GM23338 (cell line): ENCODE data around the gene KRTAP9-9. TPM values are rescaled to one million over a fixed set of nuclear protein-coding genes. Genes with fewer than 3 reads are reported as not detected.
"Not testable (repeated sequence)": the region's sequence is repeated elsewhere in the genome, so short reads cannot be mapped to it uniquely, and the experiment has no call there.

Experiments
- ATAC-seq: fragments of 200-7000 bp; cut with Tn5 transposase; 3 replicates; pipeline ENCODE4 v1.9.1; 2020
- DNase-seq: peaks from one replicate; pipeline ENCODE4 v3.0.0-alpha.2; 2015; ENCODE audit warnings: low spot score
- H2AFZ ChIP-seq: fragments of 200-600 bp; sonication (generic); 2 replicates; pipeline ENCODE4 v1.8.0; 2016; ENCODE audit warnings: antibody characterized with exemption, mild to moderate bottlenecking, moderate library complexity
- H3F3A ChIP-seq: fragments of 200-600 bp; sonication (generic); replicated peaks from 2 replicates; pipeline ENCODE4 v1.8.0; 2017; ENCODE audit warnings: antibody characterized with exemption, mixed run types, low read depth
- H3K27ac ChIP-seq: fragments of 200-600 bp; sonication (generic); 2 replicates; pipeline ENCODE4 v1.6.1; 2016; ENCODE audit warnings: low read depth
- H3K27me3 ChIP-seq: fragments of 200-600 bp; sonication (generic); 2 replicates; pipeline ENCODE4 v1.8.0; 2016; ENCODE audit warnings: mild to moderate bottlenecking, mixed run types, moderate library complexity; ENCODE audit not compliant: insufficient read depth
- H3K36me3 ChIP-seq: fragments of 200-600 bp; sonication (generic); 2 replicates; pipeline ENCODE4 v1.8.0; 2016; ENCODE audit warnings: mild to moderate bottlenecking; ENCODE audit not compliant: insufficient read depth
- H3K4me1 ChIP-seq: fragments of 200-600 bp; sonication (generic); 2 replicates; pipeline ENCODE4 v1.8.0; 2016; ENCODE audit warnings: mild to moderate bottlenecking, moderate library complexity; ENCODE audit not compliant: insufficient read depth
- H3K4me2 ChIP-seq: fragments of 200-600 bp; sonication (generic); 2 replicates; pipeline ENCODE4 v1.7.1; 2017; ENCODE audit warnings: mixed run types
- H3K4me3 ChIP-seq: fragments of 200-600 bp; sonication (generic); 2 replicates; pipeline ENCODE4 v1.6.1; 2016; ENCODE audit warnings: mixed run types
- H3K79me2 ChIP-seq: fragments of 200-600 bp; sonication (generic); replicated peaks from 2 replicates; pipeline ENCODE4 v1.8.0; 2017; ENCODE audit warnings: mild to moderate bottlenecking; ENCODE audit not compliant: insufficient read depth
- H3K9me2 ChIP-seq: fragments of 200-600 bp; sonication (generic); 2 replicates; pipeline ENCODE4 v1.8.0; 2017; ENCODE audit not compliant: insufficient read depth
- H4K20me1 ChIP-seq: fragments of 200-600 bp; sonication (generic); replicated peaks from 2 replicates; pipeline ENCODE4 v1.8.0; 2017; ENCODE audit warnings: mild to moderate bottlenecking; ENCODE audit not compliant: insufficient read depth
- H3K27ac Mint-ChIP-seq: 2 replicates; pipeline ENCODE4 v1.8.0; 2020; ENCODE audit warnings: inconsistent platforms, mild to moderate bottlenecking, moderate library complexity, mixed read lengths
- H3K27me3 Mint-ChIP-seq: 3 replicates; pipeline ENCODE4 v1.8.0; 2022; ENCODE audit warnings: low read depth, mild to moderate bottlenecking, moderate library complexity, mixed read lengths, inconsistent platforms; ENCODE audit not compliant: insufficient read depth, poor library complexity
- H3K36me3 Mint-ChIP-seq: 3 replicates; pipeline ENCODE4 v1.8.0; 2021; ENCODE audit warnings: low read depth, mild to moderate bottlenecking, inconsistent platforms, moderate library complexity, mixed read lengths
- H3K4me1 Mint-ChIP-seq: 3 replicates; pipeline ENCODE4 v1.8.0; 2020; ENCODE audit warnings: mild to moderate bottlenecking, inconsistent platforms, mixed read lengths
- H3K4me3 Mint-ChIP-seq: 3 replicates; pipeline ENCODE4 v1.8.0; 2021; ENCODE audit warnings: moderate library complexity, mild to moderate bottlenecking, inconsistent platforms, mixed read lengths
- H3K9me3 Mint-ChIP-seq: 3 replicates; pipeline ENCODE4 v1.8.0; 2020; ENCODE audit warnings: moderate library complexity, mild to moderate bottlenecking, inconsistent platforms, mixed read lengths
- CREB1 ChIP-seq: fragments of 250-450 bp; sonication (Bioruptor Pico); IDR thresholded peaks from 2 replicates; pipeline ENCODE4 v1.5.0; 2020; ENCODE audit warnings: low read depth, mild to moderate bottlenecking, moderate library complexity
- EZH2 ChIP-seq: fragments of 200-600 bp; sonication (generic); IDR thresholded peaks from one replicate; pipeline ENCODE4 v1.8.0; 2017; ENCODE audit warnings: antibody characterized with exemption, mild to moderate bottlenecking, low read depth; ENCODE audit not compliant: unreplicated experiment
- EZH2phosphoT487 ChIP-seq: fragments of 200-600 bp; sonication (generic); IDR thresholded peaks from one replicate; pipeline ENCODE4 v1.8.1; 2018; ENCODE audit warnings: antibody characterized with exemption; ENCODE audit not compliant: unreplicated experiment
- NANOG ChIP-seq: IDR thresholded peaks from 2 replicates; pipeline ENCODE4 v1.6.1; 2016; ENCODE audit warnings: antibody characterized with exemption, borderline replicate concordance
- POLR2AphosphoS5 ChIP-seq: IDR thresholded peaks from 2 replicates; pipeline ENCODE4 v1.6.1; 2016; ENCODE audit warnings: antibody characterized with exemption, low read depth
- ZNF331 ChIP-seq: fragments of 250-450 bp; sonication (Bioruptor Pico); IDR thresholded peaks from 2 replicates; pipeline ENCODE4 v1.5.0; 2020; ENCODE audit warnings: low read depth, mild to moderate bottlenecking, moderate library complexity
- long read RNA-seq: library from polyadenylated mRNA; unstranded; transcript quantifications from one replicate; pipeline ENCODE4 v2.0.0, GENCODE V29; 2020; ENCODE audit not compliant: unreplicated experiment
- polyA plus RNA-seq: library from polyadenylated mRNA; unstranded; fragments of >200 nt; fragmentation: Nextera tagmentation; extraction: Ambion mirVana; gene quantifications from 2 replicates; pipeline ENCODE4 v1.2.1, GENCODE V29; 2016
- total RNA-seq: library from RNA; depleted of rRNA; stranded (reverse); fragments of >200 nt; shearing (Covaris generic); gene quantifications from 2 replicates; pipeline ENCODE4 v1.2.3, GENCODE V29; 2014; rRNA removed
- TF ChIP-seq, protein P1 (sequence below): IDR thresholded peaks from 2 replicates; pipeline ENCODE4 v1.6.1; 2016; ENCODE audit warnings: antibody characterized with exemption
- TF ChIP-seq, protein P2 (sequence below), 2 experiments: fragments of 200-600 bp in 1 of 2; sonication (generic) in 1 of 2; conservative IDR thresholded peaks; 2 replicates each; pipeline versions ENCODE4 v1.5.1 to v1.6.1; 2016 to 2017; ENCODE audit warnings: antibody characterized with exemption in 2 of 2, low read depth in 2 of 2, mild to moderate bottlenecking in 2 of 2, moderate library complexity in 1 of 2
- TF ChIP-seq, protein P3 (sequence below): fragments of 250-450 bp; sonication (Bioruptor Pico); IDR thresholded peaks from 2 replicates; pipeline ENCODE4 v1.5.0; 2020; ENCODE audit warnings: mild to moderate bottlenecking, moderate library complexity

Gene KRTAP9-9
- not detected in 2 replicates for total RNA-seq
- not detected in 2 replicates for polyA plus RNA-seq
- long read RNA-seq: 0 reads

DNA sequence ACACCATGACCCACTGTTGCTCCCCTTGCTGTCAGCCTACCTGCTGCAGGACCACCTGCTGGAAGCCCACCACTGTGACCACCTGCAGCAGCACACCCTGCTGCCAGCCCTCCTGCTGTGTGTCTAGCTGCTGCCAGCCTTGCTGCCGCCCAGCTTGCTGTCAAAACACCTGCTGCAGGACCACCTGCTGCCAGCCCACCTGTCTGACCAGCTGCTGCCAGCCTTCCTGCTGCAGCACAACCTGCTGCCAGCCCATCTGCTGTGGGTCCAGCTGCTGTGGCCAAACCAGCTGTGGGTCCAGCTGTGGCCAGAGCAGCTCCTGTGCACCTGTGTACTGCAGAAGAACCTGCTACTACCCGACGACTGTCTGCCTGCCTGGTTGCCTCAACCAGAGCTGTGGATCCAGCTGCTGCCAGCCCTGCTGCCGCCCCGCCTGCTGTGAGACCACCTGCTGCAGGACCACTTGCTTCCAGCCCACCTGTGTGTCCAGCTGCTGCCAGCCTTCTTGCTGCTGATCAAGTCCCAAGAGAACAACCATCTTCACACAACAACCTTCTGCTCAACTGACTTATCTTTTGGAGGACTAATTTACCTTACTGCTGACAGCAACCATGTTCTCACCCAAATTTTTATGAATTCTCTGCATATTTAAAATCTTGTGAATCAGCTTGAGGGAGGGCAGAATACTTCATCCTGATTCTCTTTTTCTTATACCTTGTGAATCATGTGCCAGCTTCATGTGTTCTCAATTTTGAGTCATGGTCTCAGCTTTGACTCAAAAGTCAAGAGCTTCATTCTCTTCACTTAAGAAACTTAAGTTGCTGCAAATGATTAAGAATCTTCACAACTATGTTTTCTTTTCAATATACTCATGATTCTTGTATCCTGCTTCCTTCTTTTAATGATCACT, at the start of gene KRTAP9-9:
KRTAP9-9 (plus strand) TSS at position 4 of the 910 bp plus-strand sequence.
- not testable (repeated sequence) for H3K36me3 ChIP-seq, H3K4me1 ChIP-seq, H3K36me3 Mint-ChIP-seq, H3K27me3 Mint-ChIP-seq, ATAC-seq, H3K9me3 Mint-ChIP-seq, H3K4me3 ChIP-seq, H2AFZ ChIP-seq, H3K9me2 ChIP-seq, H3K27ac Mint-ChIP-seq, H3K4me3 Mint-ChIP-seq, H3F3A ChIP-seq, H3K27ac ChIP-seq, H4K20me1 ChIP-seq, H3K27me3 ChIP-seq, H3K79me2 ChIP-seq, DNase-seq, H3K4me1 Mint-ChIP-seq, H3K4me2 ChIP-seq

DNA sequence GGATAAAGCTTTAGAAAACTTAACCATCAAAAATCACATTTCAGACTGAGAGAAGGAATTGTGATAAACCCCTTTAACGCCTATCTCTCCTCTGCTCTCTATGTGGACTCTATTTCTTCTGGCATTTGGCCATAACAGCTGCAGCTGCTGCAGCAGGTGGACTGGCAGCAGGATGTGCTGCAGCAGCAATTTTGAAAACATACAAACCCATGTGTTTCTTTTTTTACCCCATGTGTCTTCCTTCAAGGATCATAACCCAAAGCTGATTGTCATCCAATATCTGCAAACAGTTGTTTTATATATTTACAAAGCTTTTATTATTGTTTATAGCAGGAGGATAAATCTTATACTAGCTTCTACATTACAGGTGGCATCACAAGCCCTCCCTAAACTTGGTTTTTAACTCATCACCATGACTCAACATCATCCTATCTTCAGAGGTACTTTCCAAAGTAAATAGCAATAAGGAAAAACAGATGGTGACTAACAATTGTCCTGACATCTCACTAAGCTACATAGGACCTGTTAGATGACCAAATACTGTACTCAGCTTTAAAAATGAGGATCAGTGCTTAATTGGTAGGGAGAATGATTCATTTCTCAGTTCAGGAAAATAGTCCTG, 43.2 kb upstream of the KRTAP9-9 start:
- 0 out of 3 replicates have a peak, but pooled peaks cover 4% of the 10 kb centered on the region for H3K36me3 Mint-ChIP-seq
- Histone ChIP-seq H3F3A (no peaks in the 10 kb centered on the region), H3K27ac (no peak overlapping the region), H3K36me3 (peaks cover 4% of the 10 kb centered on the region; the same call in 1 of the 2 replicates), H3K4me3 (no peak overlapping the region), H4K20me1 (no peaks in the 10 kb centered on the region), H3K79me2 (no peaks in the 10 kb centered on the region), H3K4me2 (no peak overlapping the region), H3K4me1 (no peaks in the 10 kb centered on the region), H3K27me3 (no peaks in the 10 kb centered on the region), H2AFZ (no peak overlapping the region), H3K9me2 (no peaks in the 10 kb centered on the region)
- H3K4me1 Mint-ChIP-seq: no peaks in the 10 kb centered on the region
- H3K27me3 Mint-ChIP-seq: peaks cover 5% of the 10 kb centered on the region
- peaks cover 12% of the 10 kb centered on the region for H3K9me3 Mint-ChIP-seq
- no peak overlapping the region for H3K4me3 Mint-ChIP-seq
- TF ChIP-seq, protein P1, sequence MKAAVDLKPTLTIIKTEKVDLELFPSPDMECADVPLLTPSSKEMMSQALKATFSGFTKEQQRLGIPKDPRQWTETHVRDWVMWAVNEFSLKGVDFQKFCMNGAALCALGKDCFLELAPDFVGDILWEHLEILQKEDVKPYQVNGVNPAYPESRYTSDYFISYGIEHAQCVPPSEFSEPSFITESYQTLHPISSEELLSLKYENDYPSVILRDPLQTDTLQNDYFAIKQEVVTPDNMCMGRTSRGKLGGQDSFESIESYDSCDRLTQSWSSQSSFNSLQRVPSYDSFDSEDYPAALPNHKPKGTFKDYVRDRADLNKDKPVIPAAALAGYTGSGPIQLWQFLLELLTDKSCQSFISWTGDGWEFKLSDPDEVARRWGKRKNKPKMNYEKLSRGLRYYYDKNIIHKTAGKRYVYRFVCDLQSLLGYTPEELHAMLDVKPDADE: no peak
- TF ChIP-seq EZH2phosphoT487: no peak
- no peak for TF ChIP-seq EZH2
- no peak for TF ChIP-seq CREB1
- no peak for TF ChIP-seq POLR2AphosphoS5
- TF ChIP-seq NANOG: no peak
- TF ChIP-seq, protein P2, sequence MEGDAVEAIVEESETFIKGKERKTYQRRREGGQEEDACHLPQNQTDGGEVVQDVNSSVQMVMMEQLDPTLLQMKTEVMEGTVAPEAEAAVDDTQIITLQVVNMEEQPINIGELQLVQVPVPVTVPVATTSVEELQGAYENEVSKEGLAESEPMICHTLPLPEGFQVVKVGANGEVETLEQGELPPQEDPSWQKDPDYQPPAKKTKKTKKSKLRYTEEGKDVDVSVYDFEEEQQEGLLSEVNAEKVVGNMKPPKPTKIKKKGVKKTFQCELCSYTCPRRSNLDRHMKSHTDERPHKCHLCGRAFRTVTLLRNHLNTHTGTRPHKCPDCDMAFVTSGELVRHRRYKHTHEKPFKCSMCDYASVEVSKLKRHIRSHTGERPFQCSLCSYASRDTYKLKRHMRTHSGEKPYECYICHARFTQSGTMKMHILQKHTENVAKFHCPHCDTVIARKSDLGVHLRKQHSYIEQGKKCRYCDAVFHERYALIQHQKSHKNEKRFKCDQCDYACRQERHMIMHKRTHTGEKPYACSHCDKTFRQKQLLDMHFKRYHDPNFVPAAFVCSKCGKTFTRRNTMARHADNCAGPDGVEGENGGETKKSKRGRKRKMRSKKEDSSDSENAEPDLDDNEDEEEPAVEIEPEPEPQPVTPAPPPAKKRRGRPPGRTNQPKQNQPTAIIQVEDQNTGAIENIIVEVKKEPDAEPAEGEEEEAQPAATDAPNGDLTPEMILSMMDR (conservative IDR thresholded peaks at IDR 0.05; ENCODE audit: low read depth in 2 of 2): no peak
- TF ChIP-seq ZNF331 (CRISPR knock-in tag): no peak
- TF ChIP-seq, protein P3, sequence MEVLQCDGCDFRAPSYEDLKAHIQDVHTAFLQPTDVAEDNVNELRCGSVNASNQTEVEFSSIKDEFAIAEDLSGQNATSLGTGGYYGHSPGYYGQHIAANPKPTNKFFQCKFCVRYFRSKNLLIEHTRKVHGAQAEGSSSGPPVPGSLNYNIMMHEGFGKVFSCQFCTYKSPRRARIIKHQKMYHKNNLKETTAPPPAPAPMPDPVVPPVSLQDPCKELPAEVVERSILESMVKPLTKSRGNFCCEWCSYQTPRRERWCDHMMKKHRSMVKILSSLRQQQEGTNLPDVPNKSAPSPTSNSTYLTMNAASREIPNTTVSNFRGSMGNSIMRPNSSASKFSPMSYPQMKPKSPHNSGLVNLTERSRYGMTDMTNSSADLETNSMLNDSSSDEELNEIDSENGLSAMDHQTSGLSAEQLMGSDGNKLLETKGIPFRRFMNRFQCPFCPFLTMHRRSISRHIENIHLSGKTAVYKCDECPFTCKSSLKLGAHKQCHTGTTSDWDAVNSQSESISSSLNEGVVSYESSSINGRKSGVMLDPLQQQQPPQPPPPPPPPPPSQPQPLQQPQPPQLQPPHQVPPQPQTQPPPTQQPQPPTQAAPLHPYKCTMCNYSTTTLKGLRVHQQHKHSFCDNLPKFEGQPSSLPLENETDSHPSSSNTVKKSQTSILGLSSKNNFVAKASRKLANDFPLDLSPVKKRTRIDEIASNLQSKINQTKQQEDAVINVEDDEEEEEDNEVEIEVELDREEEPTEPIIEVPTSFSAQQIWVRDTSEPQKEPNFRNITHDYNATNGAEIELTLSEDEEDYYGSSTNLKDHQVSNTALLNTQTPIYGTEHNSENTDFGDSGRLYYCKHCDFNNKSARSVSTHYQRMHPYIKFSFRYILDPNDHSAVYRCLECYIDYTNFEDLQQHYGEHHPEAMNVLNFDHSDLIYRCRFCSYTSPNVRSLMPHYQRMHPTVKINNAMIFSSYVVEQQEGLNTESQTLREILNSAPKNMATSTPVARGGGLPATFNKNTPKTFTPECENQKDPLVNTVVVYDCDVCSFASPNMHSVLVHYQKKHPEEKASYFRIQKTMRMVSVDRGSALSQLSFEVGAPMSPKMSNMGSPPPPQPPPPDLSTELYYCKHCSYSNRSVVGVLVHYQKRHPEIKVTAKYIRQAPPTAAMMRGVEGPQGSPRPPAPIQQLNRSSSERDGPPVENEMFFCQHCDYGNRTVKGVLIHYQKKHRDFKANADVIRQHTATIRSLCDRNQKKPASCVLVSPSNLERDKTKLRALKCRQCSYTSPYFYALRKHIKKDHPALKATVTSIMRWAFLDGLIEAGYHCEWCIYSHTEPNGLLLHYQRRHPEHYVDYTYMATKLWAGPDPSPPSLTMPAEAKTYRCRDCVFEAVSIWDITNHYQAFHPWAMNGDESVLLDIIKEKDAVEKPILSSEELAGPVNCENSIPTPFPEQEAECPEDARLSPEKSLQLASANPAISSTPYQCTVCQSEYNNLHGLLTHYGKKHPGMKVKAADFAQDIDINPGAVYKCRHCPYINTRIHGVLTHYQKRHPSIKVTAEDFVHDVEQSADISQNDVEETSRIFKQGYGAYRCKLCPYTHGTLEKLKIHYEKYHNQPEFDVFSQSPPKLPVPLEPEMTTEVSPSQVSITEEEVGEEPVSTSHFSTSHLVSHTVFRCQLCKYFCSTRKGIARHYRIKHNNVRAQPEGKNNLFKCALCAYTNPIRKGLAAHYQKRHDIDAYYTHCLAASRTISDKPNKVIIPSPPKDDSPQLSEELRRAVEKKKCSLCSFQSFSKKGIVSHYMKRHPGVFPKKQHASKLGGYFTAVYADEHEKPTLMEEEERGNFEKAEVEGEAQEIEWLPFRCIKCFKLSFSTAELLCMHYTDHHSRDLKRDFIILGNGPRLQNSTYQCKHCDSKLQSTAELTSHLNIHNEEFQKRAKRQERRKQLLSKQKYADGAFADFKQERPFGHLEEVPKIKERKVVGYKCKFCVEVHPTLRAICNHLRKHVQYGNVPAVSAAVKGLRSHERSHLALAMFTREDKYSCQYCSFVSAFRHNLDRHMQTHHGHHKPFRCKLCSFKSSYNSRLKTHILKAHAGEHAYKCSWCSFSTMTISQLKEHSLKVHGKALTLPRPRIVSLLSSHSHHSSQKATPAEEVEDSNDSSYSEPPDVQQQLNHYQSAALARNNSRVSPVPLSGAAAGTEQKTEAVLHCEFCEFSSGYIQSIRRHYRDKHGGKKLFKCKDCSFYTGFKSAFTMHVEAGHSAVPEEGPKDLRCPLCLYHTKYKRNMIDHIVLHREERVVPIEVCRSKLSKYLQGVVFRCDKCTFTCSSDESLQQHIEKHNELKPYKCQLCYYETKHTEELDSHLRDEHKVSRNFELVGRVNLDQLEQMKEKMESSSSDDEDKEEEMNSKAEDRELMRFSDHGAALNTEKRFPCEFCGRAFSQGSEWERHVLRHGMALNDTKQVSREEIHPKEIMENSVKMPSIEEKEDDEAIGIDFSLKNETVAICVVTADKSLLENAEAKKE (CRISPR knock-in tag): no peak
- DNase-seq: no peak
- H3K27ac Mint-ChIP-seq: no peak overlapping the region
- no peak for ATAC-seq
